NCI-H2227 treated with DMSO at 0.1 percent for 48 hours (cell line): ENCODE measurements around the gene PRKD3.
A peak's percentile ranks its signal among the peaks of the same experiment; 100 is the strongest.

Source experiments
- DNase-seq: peaks from one replicate; lab custom pipeline; 2025; lab: John Stamatoyannopoulos, UW

PRKD3 gene

DNA sequence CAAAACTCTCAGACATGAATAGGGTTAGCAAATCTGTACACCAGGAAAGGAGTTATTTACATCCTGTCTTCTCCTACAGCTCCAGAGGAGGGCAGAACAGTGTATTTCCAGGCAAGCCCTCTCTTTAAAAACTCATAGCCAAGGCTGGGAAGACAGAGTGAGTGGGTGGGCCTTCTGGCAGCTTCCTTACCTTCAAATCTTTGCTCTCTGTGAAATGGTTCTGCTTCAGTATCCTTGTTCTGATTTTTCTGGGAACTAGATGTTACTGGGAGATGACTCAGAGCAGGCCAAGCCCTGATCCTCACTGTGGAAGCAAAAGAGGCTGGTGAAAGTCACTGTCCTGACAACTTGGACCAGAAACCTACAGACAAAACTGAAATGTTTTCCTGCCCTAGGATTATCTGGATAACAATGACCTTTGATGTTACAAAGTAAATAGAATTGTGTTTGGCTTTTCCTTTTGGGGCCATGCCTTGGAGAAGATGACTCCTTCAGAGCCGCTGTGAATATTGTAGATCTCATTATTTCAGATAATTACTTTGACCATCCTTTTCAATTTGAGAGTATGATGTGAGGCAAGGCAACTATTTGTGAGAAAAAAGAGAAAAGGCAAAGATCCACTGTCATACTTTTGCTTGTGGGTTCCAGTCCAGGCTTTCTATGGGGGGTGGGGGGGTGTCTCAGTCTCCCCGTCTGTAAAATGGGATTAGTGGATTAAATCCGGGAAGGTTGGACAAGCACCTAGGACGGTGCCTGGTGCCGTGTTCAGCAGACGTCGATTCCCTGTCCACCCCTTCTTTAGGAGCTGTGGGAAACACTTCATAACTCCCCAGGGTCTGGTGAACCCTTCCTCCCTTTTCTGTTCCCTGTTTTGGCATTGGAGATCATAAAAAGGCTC lies 19.2 kb upstream of the PRKD3 start:
- peak; percentile 32 for DNase-seq

DNA sequence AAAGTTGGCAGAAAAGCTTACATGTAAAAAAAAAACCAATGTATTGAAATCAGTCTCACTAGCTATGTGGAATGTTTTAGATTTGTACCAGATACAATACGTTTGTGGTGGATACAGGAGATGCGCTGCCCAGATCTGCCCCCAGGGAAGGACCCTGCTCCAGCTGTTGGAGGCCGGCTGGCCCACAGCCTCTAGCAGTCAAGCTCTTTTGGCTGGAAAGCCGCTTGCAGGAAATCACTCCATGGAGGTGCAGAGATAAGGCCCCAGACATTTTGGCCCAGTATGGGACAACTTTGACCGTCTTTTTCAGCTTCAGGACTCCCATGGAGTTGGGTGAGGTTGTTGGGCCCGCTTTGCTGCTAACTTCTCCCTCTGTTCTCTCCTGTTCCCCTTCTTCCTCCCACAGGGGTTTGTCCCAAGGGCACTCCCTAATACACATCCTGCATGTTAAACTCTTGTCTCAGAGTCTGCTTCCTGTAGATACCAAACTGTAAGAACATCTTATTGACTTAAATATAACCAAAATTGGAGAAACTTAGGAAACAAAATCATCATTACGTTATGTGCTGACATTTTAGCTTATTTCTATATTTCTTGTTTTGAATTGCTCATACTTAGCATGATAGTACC lies 18.1 kb upstream of the PRKD3 start:
- DNase-seq = no peak

DNA sequence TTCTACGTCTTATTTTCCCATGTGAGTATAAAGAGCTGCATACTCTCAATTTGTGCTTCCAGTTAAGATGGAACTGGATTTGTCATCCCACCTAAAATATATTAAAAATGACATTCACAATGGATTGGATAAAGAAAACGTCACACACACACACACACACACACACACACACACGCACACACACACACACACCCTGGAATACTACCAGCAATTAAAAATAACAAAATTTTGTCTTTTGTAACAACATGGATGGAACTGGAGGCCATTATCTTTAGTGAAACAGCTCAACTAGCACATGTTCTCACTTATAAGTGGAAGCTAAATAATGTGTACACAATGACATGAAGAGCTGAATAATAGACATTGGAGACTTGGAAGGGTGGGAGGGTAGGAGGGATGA lies 16.0 kb upstream of the PRKD3 start:
- DNase-seq = no peak

DNA sequence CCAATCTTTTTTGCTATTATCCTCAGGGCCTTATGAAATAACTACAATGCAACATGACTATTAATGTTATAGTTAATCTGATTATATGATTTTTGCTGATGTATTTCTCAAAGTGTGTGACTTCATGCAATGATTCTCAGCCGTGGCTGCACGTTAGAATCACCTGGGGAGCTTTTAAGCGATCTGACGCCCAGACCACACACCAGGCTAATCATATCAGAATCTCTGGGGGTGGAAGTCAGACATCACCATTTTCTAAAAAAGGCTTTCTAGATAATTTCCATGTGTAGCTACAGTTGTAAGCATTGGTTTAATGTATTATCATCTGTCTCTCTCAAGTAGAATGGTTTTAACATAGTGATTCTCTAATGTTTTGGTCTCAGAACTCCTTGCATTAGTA lies 14.3 kb upstream of the PRKD3 start:
- no peak for DNase-seq

DNA sequence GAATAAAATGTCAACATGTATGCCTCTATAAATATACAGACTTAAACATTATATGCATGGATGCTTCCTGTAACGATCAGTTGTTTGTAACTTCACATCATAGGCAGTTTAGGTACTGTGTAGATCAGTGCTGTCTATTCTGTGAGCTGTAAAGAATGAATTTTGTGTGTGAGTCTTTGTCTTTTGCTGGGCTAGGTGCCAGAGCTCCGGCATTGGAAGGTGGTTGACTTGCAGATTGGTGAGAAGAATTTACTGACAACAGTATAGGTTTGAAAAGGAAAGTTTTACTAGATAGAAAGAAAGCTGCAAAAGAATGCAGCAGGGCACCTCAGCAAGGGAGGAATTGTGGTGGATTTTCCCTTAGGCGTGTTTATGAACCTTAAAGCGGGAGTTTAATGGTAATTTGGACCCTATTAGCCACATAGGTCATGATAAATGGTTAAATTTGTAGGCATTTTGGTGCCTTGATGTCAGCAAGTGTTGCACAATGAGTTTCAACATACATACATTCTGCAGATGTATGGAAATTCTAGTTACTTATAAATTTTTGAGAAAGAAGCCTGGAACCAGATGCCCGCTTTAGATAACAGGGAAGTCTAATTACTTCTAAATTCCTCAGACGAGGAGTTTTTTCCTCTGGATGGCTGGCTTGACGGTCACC lies 13.1 kb upstream of the PRKD3 start:
- DNase-seq = no peak

DNA sequence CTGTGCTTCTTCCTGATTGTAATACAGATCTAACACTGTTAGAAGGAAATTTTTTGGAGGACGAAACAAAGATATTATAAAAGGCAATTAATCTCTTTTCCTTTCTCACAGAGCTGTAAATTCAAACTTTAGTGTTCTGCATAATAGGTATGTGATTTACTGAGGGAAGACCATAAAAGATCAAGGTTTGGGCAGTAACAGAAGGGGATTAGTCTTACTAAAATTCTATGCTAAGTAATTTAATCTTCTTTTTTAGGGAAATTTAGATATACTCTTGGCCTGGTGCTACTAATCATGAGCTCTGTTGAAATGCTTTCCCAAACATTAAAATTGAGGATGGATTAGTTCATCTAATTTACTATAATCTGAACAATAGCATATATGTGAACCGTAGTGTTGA lies 11.0 kb upstream of the PRKD3 start:
- no peak for DNase-seq

DNA sequence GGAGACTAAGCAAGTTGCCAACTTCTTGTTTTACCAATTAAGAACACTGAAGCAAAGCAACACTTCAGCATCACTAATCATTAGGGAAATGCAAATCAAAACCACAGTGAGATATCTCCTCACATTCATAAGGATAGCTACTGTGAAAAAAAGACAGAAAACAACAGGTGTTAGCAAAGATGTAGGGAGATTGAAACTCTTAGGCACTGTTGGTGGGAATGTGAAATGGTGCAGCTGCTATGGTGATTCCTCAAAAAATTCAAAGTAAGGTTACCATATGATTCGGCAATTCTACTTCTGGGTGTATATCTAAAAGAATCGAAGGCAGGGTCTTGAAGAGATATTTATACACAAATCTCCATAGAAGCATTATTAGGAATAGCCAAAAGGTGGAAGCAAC lies 8.6 kb upstream of the PRKD3 start:
- no peak for DNase-seq

DNA sequence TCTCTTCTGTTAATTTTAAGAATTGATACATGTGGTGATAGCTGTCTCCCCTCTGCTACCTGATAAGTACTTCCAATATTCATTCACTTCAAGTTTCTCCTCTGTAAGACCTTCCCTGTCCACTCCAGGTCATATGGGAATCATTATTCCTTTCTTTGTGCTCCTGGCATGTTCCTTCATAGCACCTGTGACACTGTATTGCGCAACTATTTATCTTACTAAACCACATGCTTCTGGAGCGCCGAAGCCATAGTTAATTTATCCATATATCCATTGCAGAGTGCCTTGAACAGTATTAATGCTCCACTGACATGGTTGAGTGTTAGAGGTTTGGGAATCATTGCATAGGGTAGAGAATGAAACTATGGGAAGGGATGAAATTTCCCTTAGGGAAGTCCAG lies 7.9 kb upstream of the PRKD3 start:
- DNase-seq = no peak

DNA sequence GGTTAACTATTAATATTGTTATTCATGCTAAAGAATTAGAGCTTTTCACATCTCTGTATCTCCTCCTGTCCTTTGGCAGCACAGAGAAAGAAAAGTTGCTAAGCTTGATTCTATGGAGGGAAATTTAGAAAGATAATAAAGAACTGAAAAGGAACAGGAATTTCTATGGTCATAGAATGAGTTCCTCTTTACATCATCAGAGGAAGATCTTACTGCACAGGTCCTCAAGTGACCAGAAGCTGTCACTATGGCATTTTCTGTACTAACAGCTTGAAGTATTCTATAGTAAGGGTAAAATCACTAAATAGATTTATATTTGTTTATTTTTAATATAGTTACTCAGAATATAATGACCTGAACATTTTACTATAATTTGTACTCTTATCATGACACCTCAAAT lies 6.0 kb upstream of the PRKD3 start:
- no peak for DNase-seq

DNA sequence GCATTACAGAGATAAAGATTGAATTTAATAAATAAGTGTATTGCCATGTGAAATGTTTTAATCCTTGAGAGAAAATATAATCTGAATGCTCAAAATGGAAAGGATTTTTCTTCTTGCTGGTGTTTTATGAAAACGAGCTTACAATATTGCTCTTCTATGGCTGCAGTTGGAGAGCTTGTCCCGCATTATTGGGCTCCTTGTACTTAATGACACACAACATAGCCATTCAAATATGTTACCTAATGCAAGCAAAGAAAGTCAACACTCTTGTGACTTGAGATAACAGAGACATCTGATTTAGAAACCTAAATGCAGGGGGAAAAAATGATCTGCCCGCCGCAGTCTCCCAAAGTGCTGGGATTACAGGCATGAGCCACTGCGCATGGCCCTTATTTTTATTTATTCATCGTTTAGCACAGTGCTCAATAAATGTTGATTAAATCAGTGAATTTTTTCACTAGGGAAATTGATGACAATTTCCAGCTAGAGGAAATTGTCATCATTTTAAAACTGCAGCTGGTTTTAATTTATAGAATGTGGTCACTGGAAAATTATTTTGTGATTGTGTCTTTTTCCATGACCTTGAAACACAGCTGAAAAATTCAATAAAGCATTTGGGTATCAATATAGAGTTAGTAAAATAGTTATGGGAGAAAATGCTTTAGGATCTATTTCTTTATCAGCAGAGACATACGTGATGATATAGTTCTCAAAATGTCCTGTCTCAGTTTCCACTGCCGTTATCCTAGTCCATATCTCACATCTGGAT lies 2.4 kb upstream of the PRKD3 start:
- DNase-seq = no peak

DNA sequence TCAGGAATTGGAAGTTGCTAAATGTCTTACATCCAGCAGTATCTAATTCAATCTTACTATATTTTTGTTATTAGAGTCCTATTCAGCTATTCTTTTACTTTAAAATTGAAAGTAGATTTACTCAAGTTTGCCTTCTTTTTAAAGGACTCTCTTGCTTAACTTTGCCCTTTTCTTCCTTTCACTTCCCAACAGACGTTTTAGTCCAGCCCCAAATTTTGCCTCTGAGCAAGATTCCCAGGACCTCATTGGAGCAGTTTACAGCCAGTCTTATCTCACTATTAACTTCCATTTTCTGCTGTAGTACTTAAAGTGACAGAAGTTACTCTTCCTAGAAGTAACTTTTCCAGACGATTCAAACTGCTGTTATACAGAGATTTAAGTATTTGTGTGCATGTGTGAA lies 1.7 kb upstream of the PRKD3 start:
- DNase-seq = no peak

DNA sequence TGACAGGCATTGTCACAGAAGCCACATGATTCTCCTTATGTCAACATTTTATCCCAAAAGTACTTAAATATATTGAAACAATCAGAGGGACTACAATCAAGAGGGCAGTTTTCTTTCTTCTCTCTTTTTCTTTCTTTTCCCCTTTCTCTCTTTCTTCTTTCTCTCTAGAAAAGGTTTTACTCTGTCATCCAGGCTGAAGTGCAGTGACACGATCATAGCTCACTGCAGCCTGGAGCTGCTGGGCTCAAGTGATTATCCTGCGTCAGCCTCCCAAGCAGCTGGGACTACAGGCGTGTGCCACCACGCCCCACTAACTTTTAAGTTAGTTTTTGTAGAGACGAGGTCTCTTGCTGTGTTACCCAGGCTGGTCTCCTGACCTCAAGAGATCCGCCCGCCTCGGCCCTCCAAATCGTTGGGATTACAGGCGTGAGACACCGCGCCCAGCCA lies 1.0 kb upstream of the PRKD3 start:
- no peak for DNase-seq

DNA sequence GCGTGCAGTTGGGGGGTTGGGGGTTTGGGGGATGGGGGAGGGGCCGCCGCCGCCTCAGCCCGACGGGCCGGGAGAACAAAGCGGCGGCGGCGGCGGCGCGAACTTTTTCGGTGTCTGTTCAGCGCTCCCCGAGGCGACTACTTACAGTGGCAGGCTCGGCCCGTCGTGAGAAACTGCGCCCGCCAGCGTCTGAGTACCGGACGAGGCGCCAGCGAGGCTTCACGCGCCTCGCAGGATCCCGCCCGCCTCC lies 172 bp downstream of the PRKD3 start:
- peak; percentile 79 for DNase-seq

DNA sequence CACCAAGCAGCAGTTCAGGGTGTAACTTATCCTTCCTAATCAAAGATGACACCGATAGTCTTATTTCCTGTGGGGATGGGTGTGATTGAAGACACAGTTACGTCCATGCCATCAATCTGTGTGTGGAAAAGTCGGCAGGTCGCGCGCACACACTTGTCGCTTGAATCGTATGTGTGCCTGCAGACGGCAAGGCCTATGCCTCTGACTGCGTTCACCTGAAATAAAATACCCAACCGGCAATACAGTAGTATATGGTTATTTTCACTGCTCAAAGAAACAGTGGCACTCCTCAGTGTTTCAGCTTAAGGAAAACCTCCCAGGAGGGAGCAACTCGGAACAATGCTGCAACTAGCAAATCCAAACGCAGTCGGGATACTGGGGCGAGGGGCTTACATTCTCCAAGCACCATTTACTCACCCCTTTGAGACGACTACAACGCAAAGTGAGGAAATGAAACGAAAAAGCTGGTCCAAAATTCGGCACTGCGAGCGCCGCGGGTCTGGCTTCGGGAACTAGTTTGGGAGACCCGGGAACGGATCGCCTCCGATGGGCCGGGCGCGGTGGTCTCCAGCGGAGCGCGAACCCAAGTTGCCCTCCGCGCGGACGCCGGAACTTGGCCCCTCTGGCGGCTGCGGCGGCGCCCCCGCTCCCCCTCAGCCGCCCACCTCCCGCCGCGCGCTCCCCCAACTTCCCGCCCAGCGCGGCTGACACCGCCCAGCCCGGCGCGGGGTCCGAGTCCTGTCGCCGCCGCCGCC lies 675 bp downstream of the PRKD3 start:
- peak; percentile 43 for DNase-seq

DNA sequence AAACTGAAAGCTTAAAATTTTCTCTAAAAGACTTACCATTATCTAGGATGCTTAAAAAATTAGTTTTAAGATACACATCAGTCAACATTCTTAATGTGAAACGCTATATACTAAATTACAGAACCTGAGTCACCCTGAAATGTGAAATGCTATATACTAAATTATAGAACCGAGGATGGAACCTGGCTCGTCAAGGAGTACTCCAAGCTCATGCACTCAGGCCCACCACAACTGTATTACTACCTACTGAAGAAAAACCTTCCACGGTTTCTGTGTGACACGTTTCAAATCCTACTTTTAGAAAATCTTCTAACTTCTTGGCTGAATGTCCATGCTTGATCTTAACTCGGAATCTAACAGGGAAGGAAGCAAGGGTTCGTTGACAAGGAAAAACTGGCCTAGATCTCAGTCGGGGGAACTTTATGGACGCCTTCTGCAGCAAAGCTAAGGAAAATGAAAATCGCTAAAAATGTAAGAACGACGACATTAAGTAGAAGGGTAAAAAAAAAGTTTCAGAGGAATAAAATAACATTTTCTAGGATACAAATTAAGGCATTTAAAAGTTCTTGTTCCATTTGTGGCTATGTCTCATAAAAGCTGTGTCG lies 1.4 kb downstream of the PRKD3 start:
- no peak for DNase-seq

DNA sequence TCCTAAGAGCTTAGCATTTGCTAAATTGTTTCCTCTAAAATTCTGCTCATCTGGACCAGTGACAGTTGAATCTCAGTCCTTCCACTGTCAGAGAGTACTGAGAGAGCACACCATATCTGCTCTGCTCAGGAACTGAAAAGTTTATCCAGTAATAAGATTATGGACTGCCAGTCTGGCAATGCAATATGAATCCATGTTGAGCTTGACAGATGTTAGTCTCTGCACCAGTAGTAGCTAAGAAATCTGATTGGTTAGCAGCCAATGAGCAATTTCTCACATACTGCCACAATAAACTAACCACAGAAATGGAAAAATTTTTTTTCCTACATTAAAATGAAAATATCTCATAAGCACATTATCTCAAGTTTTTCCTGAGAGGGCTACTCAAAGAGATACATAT lies 2.3 kb downstream of the PRKD3 start:
- no peak for DNase-seq

DNA sequence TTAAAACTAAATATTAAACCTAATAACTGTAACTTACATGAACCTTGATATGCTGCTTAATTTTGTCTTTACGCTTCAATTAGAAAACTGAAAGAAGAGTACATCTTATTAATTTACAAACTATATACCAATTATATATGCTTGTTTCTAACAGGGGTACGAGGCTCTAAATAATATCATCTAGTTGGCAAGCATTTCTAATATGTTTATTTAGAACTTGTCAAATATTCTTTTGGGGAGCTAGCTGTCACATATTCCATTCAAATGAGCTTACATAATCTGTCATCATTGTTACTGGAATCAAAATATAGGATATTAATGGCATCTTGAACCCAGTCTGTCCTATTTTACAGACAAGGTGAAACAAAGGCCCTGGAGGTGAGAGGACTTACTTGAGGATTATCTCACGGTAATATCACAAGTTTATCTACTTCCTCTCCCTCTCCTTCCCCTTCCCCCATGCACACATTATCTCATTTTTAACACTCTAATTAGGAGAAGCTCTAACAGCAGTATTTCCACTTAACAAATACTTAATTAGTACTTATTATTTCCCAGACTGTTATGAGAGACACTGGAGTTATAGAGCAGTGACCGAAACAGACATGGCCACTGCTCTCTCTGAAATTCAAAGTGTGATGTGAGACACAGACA lies 3.5 kb downstream of the PRKD3 start:
- DNase-seq = no peak

DNA sequence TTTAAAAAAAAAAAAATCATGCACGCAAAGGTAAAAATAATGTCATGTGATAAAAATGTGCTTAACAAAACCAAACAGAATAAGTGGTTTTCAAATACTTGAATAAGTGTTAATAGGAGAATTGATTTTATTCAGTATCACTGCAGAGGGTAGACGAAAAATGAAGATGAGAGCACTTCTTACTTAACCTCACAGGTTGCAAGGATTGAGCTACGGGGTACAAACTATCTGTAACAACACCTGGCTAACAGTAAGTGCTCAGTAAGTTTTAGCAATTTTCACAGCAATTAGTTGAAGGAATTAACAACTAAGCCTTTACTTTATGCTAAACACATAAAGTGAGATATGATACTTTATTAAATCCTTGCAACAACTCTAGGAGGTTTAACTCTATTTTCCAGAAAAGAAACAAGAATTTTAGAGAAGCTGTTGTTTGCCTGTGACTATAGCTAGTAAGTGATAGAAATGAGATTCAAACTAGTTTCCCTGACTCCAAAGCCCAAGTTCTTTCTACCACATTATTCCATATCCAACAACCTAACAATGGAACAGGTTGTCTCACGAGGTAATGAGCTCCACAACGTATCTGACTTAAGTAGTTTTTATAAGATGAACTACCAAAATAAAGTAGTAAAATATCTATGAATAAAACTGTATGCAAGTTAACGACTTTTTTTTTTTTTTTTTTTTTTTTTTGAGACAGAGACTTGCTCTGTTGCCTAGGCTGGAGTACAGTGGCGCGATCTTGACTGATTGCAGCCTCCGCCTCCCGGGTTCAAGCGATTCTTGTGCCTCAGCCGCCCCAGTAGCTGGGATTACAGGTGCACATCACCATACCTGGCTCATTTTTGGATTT lies 4.7 kb downstream of the PRKD3 start:
- no peak for DNase-seq

DNA sequence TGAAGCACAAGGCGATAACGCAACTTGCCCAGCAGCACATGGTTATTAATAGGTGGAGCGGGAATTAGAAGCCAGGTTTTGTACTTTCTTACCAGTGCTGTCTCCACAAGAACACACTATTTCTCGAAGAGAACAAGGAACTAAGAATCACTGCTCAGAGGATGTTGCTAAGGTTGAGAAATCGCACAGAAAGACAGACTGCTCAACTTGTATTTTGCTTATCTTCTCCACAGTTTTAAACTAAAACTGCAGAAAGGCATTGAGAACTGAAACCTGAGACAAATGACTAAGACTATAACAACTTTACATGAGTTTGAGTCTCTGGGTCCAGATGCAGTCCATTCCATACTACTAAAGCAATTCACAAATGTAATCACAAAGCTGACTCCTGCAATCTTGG lies 6.2 kb downstream of the PRKD3 start:
- no peak for DNase-seq

DNA sequence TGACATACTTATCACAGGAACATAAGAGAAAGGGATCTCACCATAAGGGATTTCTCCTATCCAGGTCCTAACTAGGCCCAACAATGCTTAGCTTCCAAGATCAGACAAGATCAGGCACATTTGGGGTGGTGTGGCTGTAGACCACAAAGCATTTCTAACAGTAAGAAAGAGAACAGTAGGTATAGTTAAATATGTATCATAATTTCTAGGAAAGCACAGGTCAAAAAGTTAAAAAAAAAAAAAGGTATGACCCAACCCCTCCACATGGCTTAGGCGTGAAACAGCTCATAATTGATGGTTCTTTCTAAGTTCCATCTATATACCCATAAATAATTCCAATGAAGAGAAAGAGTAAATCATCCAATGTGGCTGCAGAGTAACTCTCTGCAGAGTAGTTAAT lies 6.9 kb downstream of the PRKD3 start:
- no peak for DNase-seq
